GM12874 (cell line): ENCODE data around the gene MT1X.

Experiments
- CTCF ChIP-seq: IDR thresholded peaks from 2 replicates; pipeline ENCODE4 v1.5.1; 2011; ENCODE audit warnings: low read depth, mild to moderate bottlenecking, control low read depth, low read length, moderate library complexity; ENCODE audit not compliant: insufficient read depth

Gene MT1X

GRCh38 chr16:56715126-56715525 is 32.9 kb downstream of the MT1X start:
- no peak for TF ChIP-seq CTCF

GRCh38 chr16:56716761-56717160 is 34.5 kb downstream of the MT1X start:
- TF ChIP-seq CTCF, result no peak

- TF ChIP-seq CTCF, result no peak
Observed at GRCh38 chr16:56722200-56722842, 40.1 kb downstream of the MT1X start.

GRCh38 chr16:56724191-56724590 is 41.9 kb downstream of the MT1X start:
- no peak for TF ChIP-seq CTCF

- TF ChIP-seq CTCF, result no peak
Observed at GRCh38 chr16:56726283-56726682, 44.0 kb downstream of the MT1X start.

- TF ChIP-seq CTCF, result no peak
Observed at GRCh38 chr16:56726926-56727325, 44.7 kb downstream of the MT1X start.

GRCh38 chr16:56728027-56728426 is 45.8 kb downstream of the MT1X start:
- TF ChIP-seq CTCF, result no peak
